Stimulated activated CD4-positive, alpha-beta T cell treated with anti-CD3 and anti-CD28 coated beads, Interleukin-2, amount 100 ng/mL, for 48 hours (primary cell): Measurements from ENCODE around the gene KHDC1L.
"Not testable (repeated sequence)": the region's sequence is repeated elsewhere in the genome, so short reads cannot be mapped to it uniquely, and the experiment has no call there.

Experiments
- DNase-seq, 2 donors: peaks; one replicate each; pipeline ENCODE4 v3.0.0-alpha.2; 2020

Gene KHDC1L

GRCh38 chr6:73203098-73203497 lies 22.2 kb downstream of the KHDC1L start:
- DNase-seq: no peak

GRCh38 chr6:73200735-73201134 lies 24.6 kb downstream of the KHDC1L start:
- no peak for DNase-seq

- DNase-seq: no peak
Observed at GRCh38 chr6:73200247-73200646, 25.0 kb downstream of the KHDC1L start.

- no peak for DNase-seq
Observed at GRCh38 chr6:73194744-73195143, 30.6 kb downstream of the KHDC1L start.

GRCh38 chr6:73193302-73193701 lies 32.0 kb downstream of the KHDC1L start:
- DNase-seq: not testable (repeated sequence)

GRCh38 chr6:73182021-73182607 lies 43.2 kb downstream of the KHDC1L start:
- DNase-seq: no peak

GRCh38 chr6:73180763-73181619 lies 44.3 kb downstream of the KHDC1L start:
- DNase-seq: no peak

- no peak for DNase-seq
Observed at GRCh38 chr6:73180076-73180738, 45.1 kb downstream of the KHDC1L start.

- DNase-seq: no peak
Observed at GRCh38 chr6:73177221-73177944, 47.9 kb downstream of the KHDC1L start.

- no peak for DNase-seq
Observed at GRCh38 chr6:73176057-73176456, 49.2 kb downstream of the KHDC1L start.

GRCh38 chr6:73174646-73175045 lies 50.6 kb downstream of the KHDC1L start:
- DNase-seq: no peak
